Activated CD8-positive, alpha-beta memory T cell treated with anti-CD3 and anti-CD28 coated beads, Interleukin-2, amount 50 U/mL, for 24 hours (primary cell): Measurements from ENCODE around the gene CDK9.
A peak's percentile ranks its signal among the peaks of the same experiment; 100 is the strongest.
"Not testable (repeated sequence)": the region's sequence is repeated elsewhere in the genome, so short reads cannot be mapped to it uniquely, and the experiment has no call there.

ENCODE experiments used
- DNase-seq: peaks from one replicate; pipeline ENCODE4 v3.0.0-alpha.2; 2020; ENCODE audit errors: extremely low read depth

Gene CDK9

DNA sequence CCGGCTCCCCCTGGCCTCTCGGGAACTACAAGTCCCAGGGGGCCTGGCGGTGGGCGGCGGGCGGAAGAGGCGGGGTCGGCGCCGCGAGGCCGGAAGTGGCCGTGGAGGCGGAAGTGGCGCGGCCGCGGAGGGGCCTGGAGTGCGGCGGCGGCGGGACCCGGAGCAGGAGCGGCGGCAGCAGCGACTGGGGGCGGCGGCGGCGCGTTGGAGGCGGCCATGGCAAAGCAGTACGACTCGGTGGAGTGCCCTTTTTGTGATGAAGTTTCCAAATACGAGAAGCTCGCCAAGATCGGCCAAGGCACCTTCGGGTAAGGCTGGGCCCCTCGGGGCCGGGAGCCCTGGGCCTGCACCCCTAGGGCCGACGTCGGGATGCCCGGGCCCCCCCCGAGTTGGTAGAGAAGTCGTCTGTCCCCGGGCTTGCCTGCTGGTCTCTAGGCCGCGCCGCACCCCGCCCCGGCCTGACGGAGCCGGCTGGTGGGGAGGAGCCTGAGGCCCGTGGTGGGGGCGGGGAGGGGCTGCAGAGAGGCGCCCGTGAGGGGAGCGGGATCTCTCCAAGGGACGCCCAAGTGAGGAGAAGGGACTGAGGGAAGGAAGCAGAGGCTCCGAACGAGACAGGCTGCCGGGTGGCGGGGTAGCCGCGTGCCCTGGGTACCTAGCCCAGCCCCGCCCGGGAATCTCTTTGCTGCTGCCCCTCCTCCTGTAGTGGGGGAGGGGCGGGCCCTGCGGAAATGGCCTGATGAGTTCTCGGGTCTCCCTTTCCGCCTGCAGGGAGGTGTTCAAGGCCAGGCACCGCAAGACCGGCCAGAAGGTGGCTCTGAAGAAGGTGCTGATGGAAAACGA is at the start of gene CDK9:
Gene CDK9, plus strand, starts transcription at position 102 of the 840 bp plus-strand sequence. Its CDS starts 115 bp downstream, at position 217.
- DNase-seq, result peak; percentile 75

DNA sequence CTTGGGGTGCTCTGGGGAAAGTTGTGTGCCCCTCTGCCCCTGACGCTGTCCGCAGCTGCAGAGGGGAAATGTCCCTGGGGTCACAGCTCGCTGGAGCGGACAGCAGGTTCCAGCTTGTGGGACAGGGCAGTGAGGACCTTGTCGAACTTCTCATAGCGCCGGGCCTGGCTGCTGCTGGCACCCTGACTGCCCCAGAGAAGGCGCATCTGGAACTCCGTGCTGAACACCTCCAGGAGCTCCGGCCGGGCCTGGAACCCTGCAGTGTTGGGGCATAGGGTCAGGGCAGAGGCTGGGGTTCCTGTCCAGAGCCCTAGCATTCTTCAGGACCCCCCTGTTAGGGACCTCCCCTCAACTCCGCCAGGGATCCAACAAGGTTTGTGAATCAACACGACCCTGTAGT is 47.2 kb upstream of the CDK9 start:
- DNase-seq, result no peak

DNA sequence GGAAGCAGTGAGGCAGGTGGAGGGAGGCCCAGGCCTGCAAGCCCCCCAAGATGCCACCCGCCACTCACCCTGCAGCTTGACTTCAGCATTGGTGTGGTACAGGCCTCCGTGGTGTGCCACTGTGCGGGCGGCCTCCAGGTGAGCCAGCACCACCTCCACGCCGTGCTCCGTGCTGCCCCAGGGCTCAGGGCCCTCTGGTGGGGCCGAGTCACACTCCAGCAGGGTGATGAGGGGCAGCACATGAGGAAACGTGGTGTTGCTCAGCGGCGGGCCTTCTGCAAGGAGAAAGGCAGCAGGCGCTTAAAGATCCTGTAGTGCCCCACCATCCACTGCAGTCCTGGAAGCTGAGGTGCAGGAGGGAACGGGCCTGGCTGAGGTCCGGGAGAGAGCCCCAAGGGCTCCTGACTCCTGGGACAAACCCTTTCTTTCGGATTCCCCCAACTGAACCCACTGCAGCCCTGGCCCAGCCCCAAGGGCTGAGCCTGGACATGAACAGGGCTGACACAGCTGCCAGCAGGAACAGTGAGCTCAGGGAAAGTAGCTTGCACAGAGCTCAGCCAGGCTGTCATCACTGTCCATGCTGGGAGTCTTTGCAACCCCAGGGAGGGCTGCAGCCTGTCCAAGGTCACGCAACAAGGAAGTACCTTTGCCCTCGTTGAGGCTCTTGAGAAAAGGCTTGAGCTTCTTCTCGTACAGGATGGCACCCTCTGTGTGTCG is 46.1 kb upstream of the CDK9 start:
- DNase-seq, result no peak

DNA sequence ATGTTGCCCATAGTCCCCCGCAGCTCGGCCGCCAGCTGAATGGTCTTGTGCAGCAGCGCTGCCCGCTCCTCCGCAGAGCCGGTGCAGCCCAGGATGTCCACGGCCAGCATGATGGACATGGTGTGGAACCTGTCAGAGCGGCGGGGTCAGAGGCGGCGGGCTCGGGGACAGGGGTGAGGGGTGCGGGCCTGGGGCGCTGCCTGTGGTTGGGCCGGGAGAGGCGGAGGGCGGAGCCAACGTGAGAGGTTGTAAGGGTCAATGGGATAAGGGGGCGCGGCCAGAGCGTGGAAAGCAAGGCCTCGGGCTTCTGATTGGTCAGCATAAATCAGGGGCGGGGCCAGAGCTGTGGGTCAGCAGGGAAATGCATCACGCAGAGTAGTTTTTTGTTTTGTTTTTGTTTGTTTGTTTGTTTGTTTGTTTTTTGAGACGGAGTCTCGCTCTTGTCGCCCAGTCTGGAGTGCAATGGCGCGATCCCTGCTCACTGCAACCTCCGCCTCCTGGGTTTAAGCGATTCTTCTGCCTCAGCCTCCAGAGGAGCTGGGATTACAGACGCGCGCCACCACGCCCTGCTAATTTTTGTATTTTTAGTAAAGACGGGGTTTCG is 43.9 kb upstream of the CDK9 start:
- no peak for DNase-seq

GRCh38 chr9:127742435-127743088 is 43.3 kb upstream of the CDK9 start:
- DNase-seq, result no peak

DNA sequence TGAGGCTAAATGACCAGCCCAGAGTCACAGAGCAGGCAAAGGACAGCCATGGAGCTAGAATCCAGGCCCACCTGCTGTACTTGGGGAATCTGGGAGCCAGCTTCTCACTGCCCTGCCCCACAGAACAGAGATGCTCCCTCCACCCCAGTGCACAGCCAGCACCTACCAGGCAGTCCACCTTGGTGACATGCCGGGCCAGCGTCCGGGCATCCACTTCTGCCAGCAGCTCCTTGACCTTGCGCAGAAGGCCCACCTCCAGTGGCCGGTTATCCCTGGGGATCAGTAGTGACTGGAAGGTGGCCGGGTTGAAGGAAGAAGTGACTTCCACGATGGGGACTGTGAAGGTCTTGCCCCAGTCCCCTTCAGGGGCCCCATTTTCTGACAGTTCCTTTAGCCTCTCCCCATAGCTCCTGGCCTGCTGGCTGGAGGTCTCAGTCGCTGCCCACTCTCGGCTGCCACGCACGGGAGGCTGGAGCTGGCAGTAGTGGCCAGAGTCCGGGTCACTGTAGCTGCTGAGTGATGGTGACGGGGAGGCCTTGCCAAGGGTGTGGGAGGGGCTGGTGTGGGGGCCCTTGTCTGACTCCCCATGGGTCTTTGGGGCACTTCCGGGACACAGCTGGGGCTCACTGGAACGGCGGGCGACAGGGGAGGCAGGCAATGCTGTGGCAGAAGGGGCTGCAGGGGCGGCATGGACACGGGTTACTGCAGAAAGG is 41.3 kb upstream of the CDK9 start:
- no peak for DNase-seq

DNA sequence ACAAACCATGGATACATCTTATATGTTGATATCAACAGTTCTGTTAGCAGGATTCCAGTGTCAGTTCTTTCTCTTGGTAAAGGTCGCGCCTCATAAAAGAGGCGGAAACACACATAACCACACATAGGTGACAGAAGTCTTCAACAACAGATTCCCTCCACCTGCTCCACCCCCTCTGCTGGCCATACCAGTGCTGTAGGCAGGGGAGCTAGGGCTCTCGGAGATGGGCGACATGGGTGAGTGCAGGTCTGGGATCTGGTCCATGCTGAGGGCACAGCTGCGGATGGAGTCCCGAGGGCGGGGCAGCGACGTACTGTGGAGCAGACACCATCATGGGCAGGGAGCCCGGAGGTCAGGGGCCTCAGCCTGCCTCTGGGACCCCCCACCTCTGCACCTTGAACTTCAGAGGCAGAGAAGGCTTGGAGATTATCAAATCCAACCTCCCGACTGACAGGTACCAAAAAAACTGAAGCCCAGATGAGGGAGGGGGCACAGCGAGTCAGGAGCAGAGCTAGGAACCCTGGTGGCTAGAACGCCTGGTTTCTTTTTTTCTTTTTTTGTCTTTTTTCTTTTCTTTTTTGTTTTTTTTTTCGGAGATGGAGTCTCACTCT is 38.8 kb upstream of the CDK9 start:
- no peak for DNase-seq

DNA sequence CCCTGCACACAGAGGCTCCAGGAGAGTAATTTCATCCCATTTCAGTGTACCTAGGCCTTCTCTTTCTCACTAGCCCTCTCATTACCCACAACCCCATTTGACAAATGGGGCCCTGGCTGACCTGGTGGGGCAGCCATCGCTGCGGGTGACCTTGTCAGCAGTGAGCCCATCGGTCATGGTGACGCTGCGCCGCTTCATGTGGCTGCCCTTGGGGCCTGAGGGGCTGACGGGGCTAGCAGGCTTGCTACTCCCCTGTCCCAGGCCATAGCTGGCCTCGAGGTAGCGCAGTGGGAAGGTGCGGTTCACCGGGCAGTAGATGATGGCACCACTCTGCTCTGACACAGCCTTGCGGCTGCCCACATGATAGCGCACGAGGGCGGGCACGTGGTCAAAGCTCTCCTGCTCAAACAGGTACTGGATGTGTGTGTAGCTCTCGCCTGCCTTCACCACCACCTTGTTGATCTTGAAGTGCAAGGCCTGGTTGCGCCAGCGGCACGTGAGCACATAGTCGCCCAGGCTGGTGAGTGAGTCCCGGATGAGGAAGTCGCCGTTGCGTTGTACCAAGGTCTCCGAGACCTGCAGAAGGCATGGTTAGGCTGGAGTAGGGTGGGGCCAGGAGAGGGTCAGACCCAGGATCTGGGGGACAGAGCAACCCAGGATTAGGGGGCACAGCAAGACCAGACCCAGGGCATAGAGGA is 36.6 kb upstream of the CDK9 start:
- DNase-seq, result no peak

DNA sequence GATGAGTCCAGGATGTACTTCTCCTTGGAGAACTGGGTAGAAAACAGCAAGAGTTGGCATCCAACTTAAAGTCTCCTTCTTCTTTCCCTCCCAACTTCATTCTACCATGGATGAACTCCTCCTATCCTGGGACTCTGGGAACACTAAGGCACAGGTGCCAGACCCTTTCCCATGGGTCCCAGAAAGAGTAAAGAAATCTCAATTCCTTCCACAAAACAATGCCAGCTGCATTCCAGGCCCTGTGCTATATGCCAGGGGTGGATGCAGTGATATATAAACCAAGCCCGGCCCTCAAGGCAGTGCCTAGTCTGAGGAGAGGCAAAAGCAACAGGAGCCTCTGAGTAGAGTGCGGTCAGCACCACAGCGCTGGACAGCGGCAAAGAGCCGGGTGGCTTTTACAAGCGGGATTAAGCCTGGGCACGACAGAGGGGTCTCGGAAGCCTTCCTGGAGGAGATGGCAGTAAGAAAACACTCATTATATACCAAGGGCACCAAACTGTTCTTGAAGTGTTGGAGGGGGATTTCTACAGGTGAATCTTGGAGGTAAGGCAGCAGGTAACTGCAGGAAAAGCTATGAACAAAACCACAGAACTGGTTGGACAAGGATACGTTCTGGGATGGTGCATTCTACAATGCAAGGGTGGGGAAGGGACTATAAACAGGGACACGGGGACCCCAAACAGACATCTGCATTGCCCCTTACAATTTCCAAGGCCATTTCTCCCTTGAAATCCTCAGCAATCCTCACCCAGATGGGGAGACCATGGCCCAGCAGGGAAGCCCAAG is 34.4 kb upstream of the CDK9 start:
- DNase-seq, result no peak

DNA sequence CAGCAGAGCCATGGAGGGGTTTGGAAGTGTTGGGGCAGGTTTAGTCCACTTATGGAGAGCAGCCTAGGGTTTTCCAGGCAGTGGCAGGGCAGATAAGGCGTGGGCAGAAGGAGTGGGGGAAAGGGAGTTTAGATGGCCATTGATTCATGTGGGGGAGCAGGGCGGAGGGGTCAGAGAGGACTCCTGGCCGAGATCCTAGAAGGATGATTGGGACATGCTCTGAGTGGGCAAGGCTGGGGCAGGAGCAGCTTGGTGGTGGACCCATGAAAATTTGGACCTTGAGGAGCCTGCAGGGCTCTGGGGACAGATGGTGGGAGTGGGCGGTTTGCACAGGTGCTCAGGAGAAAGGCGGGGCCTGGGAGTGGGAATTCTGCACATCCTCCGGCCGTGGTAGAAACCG is 32.7 kb upstream of the CDK9 start:
- no peak for DNase-seq

DNA sequence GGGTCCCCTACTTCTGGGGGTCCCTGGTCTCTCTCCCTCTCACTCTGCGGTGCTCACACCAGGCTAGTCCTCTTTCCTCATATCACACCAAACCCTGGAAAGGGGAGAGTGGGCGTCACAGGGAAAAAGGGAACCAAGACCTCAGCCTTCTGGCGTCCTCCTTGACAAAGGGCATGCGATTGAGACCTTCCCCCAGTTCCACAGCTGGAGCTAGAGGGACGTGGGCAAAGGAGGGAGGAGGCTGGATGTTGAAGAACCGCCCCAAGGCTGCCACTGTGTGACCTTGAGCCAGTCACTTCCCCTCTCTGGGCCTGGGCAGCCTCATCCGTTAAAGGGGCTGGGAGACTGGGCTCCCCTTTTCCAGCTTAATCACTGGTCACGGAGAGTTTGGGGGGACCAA is 32.2 kb upstream of the CDK9 start:
- DNase-seq, result no peak

GRCh38 chr9:127754099-127755060 is 31.5 kb upstream of the CDK9 start:
- no peak for DNase-seq

GRCh38 chr9:127755061-127756060 is 30.5 kb upstream of the CDK9 start:
- DNase-seq, result no peak

- no peak for DNase-seq
Observed at GRCh38 chr9:127756233-127756632, 29.6 kb upstream of the CDK9 start.

DNA sequence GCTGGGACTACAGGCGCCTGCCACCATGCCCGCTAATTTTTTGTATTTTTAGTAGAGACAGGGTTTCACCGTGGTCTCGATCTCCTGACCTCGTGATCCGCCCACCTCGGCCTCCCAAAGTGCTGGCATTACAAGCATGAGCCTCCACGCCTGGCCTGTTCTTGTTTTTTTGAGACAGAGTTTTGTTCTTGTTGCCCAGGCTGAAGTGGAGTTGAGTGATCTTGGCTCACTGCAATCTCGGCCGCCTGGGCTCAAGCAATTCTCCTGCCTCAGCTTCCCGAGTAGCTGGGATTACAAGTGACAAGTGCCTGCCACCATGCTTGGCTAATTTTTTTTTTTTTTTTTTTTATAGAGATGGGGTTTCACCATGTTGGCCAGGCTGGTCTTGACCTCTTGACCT is 29.1 kb upstream of the CDK9 start:
- DNase-seq, result not testable (repeated sequence)

DNA sequence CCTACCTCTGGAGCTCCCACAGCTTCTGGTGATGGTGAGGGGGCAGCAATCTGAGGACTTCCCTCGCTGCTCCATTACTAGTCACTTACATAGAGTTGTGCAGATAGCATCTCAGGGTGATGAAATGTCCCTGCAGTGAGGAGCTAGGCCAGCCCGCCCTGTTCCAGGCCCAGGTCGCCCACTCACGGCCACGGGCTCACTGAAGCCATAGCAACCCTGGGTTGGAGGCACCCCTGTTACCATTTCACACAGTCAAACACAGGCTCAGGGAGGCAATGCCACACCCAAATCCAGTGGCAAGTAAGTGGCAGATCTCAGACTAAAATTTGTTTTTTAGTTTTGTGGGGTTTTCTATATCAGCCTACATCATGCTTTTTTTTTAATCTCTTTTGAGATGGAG is 27.0 kb upstream of the CDK9 start:
- no peak for DNase-seq

DNA sequence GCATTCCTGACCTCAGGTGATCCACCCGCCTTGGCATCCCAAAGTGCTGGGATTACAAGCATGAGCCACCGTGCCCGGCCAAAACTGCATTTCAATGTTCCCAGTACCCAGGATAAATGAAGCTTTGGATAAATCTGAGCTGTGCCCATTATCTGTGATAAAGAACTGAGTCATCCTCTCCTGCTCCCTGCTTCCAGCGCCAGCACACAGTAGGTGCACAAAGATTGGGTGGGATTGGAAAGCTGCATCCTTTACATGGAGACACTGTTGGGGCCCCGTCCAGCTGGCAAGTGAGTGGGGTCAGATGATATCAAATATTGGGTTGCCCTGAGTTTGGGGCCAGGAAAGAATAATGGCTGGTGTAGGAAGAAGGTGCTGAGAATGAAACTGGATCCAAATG is 24.8 kb upstream of the CDK9 start:
- DNase-seq, result no peak
